D721Med (cell line): Measurements from ENCODE around the gene DNAJB11.
"Not testable (repeated sequence)": the region's sequence is repeated elsewhere in the genome, so short reads cannot be mapped to it uniquely, and the experiment has no call there.

Experiments used
- DNase-seq: peaks from one replicate; pipeline ENCODE4 v3.0.0; 2011; ENCODE audit warnings: low spot score; ENCODE audit not compliant: insufficient read length
- FAIRE-seq: peaks from 2 replicates; lab custom pipeline; 2011; peaks lifted over from hg19 to GRCh38; lab: Jason Lieb, UNC
- TF ChIP-seq, protein P1 (sequence below): IDR thresholded peaks from 2 replicates; pipeline ENCODE4 v1.5.1; 2012; ENCODE audit warnings: mild to moderate bottlenecking, control low read depth; ENCODE audit not compliant: insufficient read depth; ENCODE audit errors: missing control alignments

DNAJB11 gene

GRCh38 chr3:186577521-186577920, 7.0 kb downstream of the DNAJB11 start:
- DNase-seq (no peak), FAIRE-seq (no peak)
- TF ChIP-seq, protein P1, sequence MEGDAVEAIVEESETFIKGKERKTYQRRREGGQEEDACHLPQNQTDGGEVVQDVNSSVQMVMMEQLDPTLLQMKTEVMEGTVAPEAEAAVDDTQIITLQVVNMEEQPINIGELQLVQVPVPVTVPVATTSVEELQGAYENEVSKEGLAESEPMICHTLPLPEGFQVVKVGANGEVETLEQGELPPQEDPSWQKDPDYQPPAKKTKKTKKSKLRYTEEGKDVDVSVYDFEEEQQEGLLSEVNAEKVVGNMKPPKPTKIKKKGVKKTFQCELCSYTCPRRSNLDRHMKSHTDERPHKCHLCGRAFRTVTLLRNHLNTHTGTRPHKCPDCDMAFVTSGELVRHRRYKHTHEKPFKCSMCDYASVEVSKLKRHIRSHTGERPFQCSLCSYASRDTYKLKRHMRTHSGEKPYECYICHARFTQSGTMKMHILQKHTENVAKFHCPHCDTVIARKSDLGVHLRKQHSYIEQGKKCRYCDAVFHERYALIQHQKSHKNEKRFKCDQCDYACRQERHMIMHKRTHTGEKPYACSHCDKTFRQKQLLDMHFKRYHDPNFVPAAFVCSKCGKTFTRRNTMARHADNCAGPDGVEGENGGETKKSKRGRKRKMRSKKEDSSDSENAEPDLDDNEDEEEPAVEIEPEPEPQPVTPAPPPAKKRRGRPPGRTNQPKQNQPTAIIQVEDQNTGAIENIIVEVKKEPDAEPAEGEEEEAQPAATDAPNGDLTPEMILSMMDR, result no peak

DNA sequence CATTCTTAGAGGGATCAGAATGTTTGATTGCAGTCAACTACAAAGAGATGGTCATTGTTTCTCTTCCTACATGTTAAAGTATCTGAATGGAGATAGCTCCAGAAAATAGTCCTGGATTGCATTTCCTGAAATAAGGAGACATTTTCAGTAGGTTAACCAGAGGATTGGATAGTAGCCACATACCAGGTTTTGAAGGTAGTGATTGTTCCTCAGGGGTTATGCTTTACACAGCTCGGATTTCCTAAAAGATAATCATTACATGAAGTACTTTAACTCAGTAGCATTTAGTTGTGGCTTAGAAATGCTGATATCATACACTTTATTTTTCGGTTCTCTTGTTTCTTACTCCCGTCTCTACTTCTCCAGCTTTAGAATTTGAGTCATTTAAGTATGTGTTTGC, 10.3 kb downstream of the DNAJB11 start:
- TF ChIP-seq, protein P1, result no peak
- no peak for DNase-seq
- FAIRE-seq, result no peak

GRCh38 chr3:186582541-186582940, 12.0 kb downstream of the DNAJB11 start:
- FAIRE-seq (no peak), DNase-seq (no peak)
- TF ChIP-seq, protein P1, result no peak

- TF ChIP-seq, protein P1, result no peak
- FAIRE-seq (no peak), DNase-seq (no peak)
Measured at GRCh38 chr3:186583831-186584230, 13.3 kb downstream of the DNAJB11 start.

- not testable (repeated sequence) for DNase-seq, FAIRE-seq
Measured at GRCh38 chr3:186586245-186586644, 15.7 kb downstream of the DNAJB11 start.

DNA sequence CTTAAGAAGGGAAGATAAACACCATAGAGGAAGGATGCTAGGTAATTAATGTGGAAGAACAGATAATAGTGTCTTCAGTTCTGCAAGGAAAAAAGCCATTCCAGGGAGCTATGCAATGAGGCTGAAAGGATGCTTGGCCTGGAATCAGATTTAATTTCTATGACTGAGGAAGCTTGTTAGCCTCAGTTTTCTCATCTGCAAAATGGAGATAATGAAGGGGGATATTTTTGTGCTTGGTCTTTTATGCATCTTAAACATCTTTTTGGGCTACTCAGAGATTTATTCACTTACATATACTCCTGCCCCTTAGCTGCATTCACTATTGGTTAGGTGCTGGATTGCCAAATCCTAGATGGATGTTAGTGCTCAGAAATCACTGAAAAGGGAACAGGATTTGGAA, 16.7 kb downstream of the DNAJB11 start:
- TF ChIP-seq, protein P1, result no peak
- DNase-seq (no peak), FAIRE-seq (no peak)

DNA sequence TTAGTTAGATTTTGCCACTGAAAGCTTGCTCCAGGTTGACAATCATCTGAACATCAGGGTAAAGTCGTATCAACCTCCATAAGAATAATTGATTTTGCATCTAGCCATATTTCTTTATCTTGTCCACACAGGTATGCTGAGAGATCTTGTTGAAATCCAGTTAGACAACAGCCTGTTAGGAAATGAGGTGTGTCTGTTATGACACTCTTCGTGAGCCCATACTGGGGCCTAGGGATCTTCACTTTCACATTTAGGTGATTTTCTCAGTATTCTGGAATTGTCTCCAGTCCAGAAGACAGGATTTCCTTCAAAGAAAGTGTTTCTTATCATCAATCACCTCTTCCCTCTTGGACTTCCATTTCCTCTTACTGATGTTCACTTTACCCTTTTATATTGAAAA, 18.1 kb downstream of the DNAJB11 start:
- TF ChIP-seq, protein P1, result no peak
- DNase-seq (no peak), FAIRE-seq (no peak)

GRCh38 chr3:186589121-186589520, 18.6 kb downstream of the DNAJB11 start:
- FAIRE-seq (no peak), DNase-seq (no peak)
- TF ChIP-seq, protein P1, result peak; percentile 37
